GM10266 (cell line): Measurements from ENCODE around the gene PPM1L.

Source experiments
- DNase-seq: peaks from one replicate; pipeline ENCODE4 v3.0.0; 2012; ENCODE audit errors: extremely low spot score
- CTCF ChIP-seq: IDR thresholded peaks from 2 replicates; pipeline ENCODE4 v1.5.1; 2012; ENCODE audit warnings: mild to moderate bottlenecking, low read depth; ENCODE audit not compliant: control insufficient read depth, insufficient read depth; ENCODE audit errors: missing control alignments

PPM1L gene

DNA sequence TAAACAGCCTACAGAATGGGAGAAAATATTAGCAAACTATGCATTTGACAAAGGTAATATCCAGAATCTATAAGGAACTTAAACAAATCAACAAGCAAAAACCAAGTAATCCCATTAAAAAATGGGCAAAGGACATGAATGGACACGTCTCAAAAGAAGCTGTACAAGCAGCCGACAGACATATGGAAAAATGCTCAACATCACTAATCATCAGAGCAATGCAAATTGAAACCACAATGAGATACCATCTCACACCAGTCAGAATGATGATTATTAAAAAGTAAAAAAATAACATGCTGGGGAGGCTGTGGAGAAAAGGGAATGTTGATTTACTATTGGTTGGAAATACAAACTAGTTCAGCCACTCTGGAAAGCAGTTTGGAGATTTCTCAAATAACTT is 30.7 kb upstream of the PPM1L start:
- TF ChIP-seq CTCF = no peak
- DNase-seq = no peak

- DNase-seq = no peak
- no peak for TF ChIP-seq CTCF
These were observed 20.2 kb upstream of the PPM1L start for GRCh38 chr3:160735826-160736225.

DNA sequence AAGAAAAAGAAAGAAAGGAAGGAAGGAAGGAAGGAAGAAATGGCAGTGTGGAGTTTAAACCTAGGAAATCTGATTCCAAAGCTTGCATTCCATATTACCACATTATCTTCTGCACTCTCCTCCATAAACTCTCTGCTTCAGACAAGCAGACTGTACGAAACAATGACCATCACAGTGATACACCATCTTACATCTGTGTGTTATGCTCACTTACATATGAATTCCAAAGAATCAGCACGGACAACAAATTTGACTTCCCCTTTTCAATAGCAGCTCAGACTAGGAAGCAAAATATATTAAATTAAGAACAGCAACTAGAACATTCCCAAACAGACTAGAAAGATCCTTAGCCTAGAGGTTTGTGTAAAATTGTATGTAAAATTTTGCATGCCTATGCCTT is 18.0 kb upstream of the PPM1L start:
- no peak for DNase-seq
- TF ChIP-seq CTCF = no peak

DNA sequence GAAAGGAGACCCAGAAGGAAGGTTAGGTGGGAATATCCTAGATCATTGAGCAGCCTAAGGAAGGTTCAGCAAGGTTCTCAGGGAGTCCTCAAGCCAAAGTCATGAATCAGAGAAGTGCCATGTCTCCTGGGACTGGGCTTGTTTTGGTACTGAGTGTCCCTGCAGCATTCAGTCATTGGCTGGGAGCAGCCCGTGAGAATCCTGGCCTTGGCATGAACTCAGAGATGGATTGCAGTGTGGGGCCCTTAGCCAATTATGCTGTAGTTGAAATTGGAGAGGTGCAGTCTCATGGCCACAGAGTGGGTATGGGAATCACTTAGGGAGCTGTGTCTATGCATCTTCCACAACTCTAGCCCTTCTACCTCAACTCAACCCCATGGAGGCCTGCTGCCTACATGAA is 17.0 kb upstream of the PPM1L start:
- TF ChIP-seq CTCF = no peak
- no peak for DNase-seq

DNA sequence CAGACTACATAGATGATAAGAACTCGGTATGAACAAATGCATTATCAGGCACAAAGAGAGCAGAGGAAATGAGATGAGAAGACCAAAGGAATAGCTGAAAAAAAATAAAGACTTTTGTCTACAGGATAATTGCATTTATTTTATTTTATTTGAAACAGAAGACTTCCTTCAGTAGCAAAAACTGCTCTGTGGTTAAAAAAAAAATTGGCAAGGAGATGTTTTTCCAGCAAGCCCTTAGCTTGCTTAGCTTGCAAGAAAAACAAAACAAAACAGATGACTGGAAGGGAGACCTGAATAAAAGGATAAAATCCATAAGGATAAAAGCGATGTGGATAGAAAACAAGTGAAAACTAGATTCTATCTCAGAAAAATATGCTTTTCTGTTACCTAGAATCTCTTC is 9.1 kb upstream of the PPM1L start:
- no peak for DNase-seq

DNA sequence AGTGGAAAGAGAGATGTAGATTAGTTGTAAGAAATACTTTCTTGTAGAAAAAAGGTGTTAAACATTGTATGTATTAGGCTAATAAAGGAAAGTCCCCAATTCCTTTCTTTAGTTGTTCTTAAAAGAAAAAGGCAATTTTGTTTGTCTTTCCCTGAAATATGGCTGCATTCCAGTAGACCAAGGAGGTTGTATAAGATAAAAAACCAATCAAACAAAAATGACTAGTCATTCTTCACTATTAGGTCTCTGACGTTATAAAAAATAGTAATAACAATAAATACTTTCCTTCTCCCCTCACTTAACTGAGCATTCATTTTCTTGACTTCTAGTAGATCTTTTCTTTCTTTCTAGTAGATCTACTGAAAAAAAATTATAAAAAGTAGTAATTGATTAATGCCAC is 8.6 kb upstream of the PPM1L start:
- DNase-seq = no peak
- no peak for TF ChIP-seq CTCF

More for the DNA sequence above, 9.1 kb upstream of the PPM1L start:
- no peak for TF ChIP-seq CTCF

- DNase-seq = no peak
- no peak for TF ChIP-seq CTCF
These were observed 7.8 kb upstream of the PPM1L start for GRCh38 chr3:160748231-160748630.
